Measurements from ENCODE around the gene COL8A1.

DNA sequence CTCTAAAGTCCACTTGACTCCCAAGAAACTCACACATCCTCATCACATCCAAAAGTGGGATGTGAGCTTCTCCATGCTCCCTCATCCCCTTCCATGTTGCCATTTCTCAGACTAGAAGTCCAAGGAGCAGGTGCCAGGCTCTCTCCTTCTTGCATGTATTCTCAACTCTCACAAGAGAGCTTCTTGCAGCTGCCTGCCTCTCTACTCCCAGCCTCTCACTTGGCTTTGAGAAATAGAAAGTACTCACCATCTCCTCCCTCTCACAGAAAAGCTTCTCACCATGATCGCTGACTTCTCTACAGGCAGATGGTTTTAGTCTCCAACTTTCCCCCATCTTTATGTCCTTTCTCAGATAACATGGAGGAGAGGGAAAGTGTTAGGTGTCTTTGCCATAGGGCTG, 26.6 kb downstream of the COL8A1 start:
- TF ChIP-seq POLR2AphosphoS5 (IDR thresholded peaks at IDR 0.05; ENCODE audit: low read depth, low read length), result no peak
- no peak for TF ChIP-seq TAF1 (IDR thresholded peaks at IDR 0.05; ENCODE audit: low read depth, low read length)
- no peak for TF ChIP-seq POLR2A (IDR thresholded peaks at IDR 0.05; ENCODE audit: low read depth, low read length)
- TF ChIP-seq PAX5 (IDR thresholded peaks at IDR 0.05; ENCODE audit: insufficient read depth, low read length, severe bottlenecking), result no peak
